Measurements from ENCODE around the gene DHRS7.

The DHRS7 gene

GRCh38 chr14:60164712-60165546, at the start of gene DHRS7:
TSS of gene DHRS7 (minus strand) at chr14:60165398. CDS start at chr14:60165309, 89 bp downstream.
- DNase-seq = peak; percentile 11 to 89 (median 72)

- DNase-seq = no peak
Observed at GRCh38 chr14:60214415-60215126, 49.4 kb upstream of the DHRS7 start.

GRCh38 chr14:60214003-60214402, 48.8 kb upstream of the DHRS7 start:
- DNase-seq = no peak

- DNase-seq = no peak
Observed at GRCh38 chr14:60212503-60213371, 47.5 kb upstream of the DHRS7 start.

GRCh38 chr14:60211153-60211552, 46.0 kb upstream of the DHRS7 start:
- no peak for DNase-seq

GRCh38 chr14:60210703-60211102, 45.5 kb upstream of the DHRS7 start:
- no peak for DNase-seq

- no peak for DNase-seq
Observed at GRCh38 chr14:60206837-60207533, 41.8 kb upstream of the DHRS7 start.

- DNase-seq = no peak
Observed at GRCh38 chr14:60206249-60206670, 41.1 kb upstream of the DHRS7 start.

GRCh38 chr14:60204843-60205774, 39.9 kb upstream of the DHRS7 start:
- no peak for DNase-seq

- DNase-seq = no peak
Observed at GRCh38 chr14:60204104-60204842, 39.1 kb upstream of the DHRS7 start.

GRCh38 chr14:60199321-60199720, 34.1 kb upstream of the DHRS7 start:
- no peak for DNase-seq

GRCh38 chr14:60197629-60198303, 32.6 kb upstream of the DHRS7 start:
- DNase-seq = no peak

GRCh38 chr14:60196291-60196690, 31.1 kb upstream of the DHRS7 start:
- DNase-seq = no peak

GRCh38 chr14:60195179-60195810, 30.1 kb upstream of the DHRS7 start:
- no peak for DNase-seq

- DNase-seq = peak in 3 of 56 donors; percentile 3 to 10 (median 3)
Observed at GRCh38 chr14:60189923-60190840, 25.0 kb upstream of the DHRS7 start.

- no peak for DNase-seq
Observed at GRCh38 chr14:60188696-60189095, 23.5 kb upstream of the DHRS7 start.

- DNase-seq = no peak
Observed at GRCh38 chr14:60188115-60188514, 22.9 kb upstream of the DHRS7 start.
